PC-9 (cell line): Measurements from ENCODE around the gene HDAC10. TPM values are rescaled to one million over a fixed set of nuclear protein-coding genes. Genes with fewer than 3 reads are reported as not detected.

Experiments used
- BruUV-seq: library from RNA; stranded (reverse); fragments of 400-500 nt; replicated peaks from 2 replicates; lab custom pipeline; 2021; lab: Mats Ljungman, UMichigan
- CTCF ChIA-PET: fragments of 300-600 bp; sonication (Branson Sonifier 250); formaldehyde crosslinking; loops from one replicate; lab custom pipeline; 2022; ENCODE audit warnings: antibody characterized with exemption; lab: Charles Lee
- POLR2A ChIA-PET: fragments of 300-600 bp; sonication (Branson Sonifier 250); formaldehyde crosslinking; loops from one replicate; lab custom pipeline; 2022; ENCODE audit warnings: antibody characterized with exemption; ENCODE audit not compliant: unreplicated experiment; lab: Charles Lee
- DNase-seq, 2 experiments: peaks; one replicate each; pipeline versions ENCODE4 v3.0.0 to v3.0.0-alpha.2; 2015 to 2022; ENCODE audit warnings: mixed read lengths in 1 of 2
- H2AFZ ChIP-seq: fragments of 200-600 bp; sonication (generic); 2 replicates; pipeline ENCODE4 v1.8.1; 2017; ENCODE audit warnings: antibody characterized with exemption
- H3F3A ChIP-seq: fragments of 200-600 bp; sonication (generic); 2 replicates; pipeline ENCODE4 v1.8.1; 2017; ENCODE audit warnings: antibody characterized with exemption, mild to moderate bottlenecking, low read depth; ENCODE audit not compliant: insufficient read depth
- H3K27ac ChIP-seq: fragments of 200-600 bp; sonication (generic); 2 replicates; pipeline ENCODE4 v1.6.1; 2016; ENCODE audit warnings: mixed run types
- H3K27me3 ChIP-seq: fragments of 200-600 bp; sonication (generic); 2 replicates; pipeline ENCODE4 v1.6.1; 2016; ENCODE audit warnings: low read depth, mixed run types; ENCODE audit not compliant: insufficient read depth
- H3K36me3 ChIP-seq: fragments of 200-600 bp; sonication (generic); 2 replicates; pipeline ENCODE4 v1.6.1; 2016; ENCODE audit warnings: low read depth, mixed run types
- H3K4me1 ChIP-seq: fragments of 200-600 bp; sonication (generic); replicated peaks from 2 replicates; pipeline ENCODE4 v1.6.1; 2016; ENCODE audit warnings: mixed run types; ENCODE audit not compliant: insufficient read depth
- H3K4me2 ChIP-seq: fragments of 200-600 bp; sonication (generic); 2 replicates; pipeline ENCODE4 v1.6.1; 2017; ENCODE audit warnings: mixed run types
- H3K4me3 ChIP-seq: fragments of 200-600 bp; sonication (generic); 2 replicates; pipeline ENCODE4 v1.6.1; 2016; ENCODE audit warnings: mixed run types
- H3K79me2 ChIP-seq: fragments of 200-600 bp; sonication (generic); 2 replicates; pipeline ENCODE4 v1.6.1; 2017; ENCODE audit warnings: low read depth, mixed run types
- H3K9me2 ChIP-seq: fragments of 200-600 bp; sonication (generic); 2 replicates; pipeline ENCODE4 v1.8.1; 2017; ENCODE audit warnings: mild to moderate bottlenecking; ENCODE audit not compliant: insufficient read depth
- H3K9me3 ChIP-seq: fragments of 200-600 bp; sonication (generic); 2 replicates; pipeline ENCODE4 v1.8.1; 2016; ENCODE audit warnings: low read depth; ENCODE audit not compliant: insufficient read depth
- H4K20me1 ChIP-seq: fragments of 200-600 bp; sonication (generic); 2 replicates; pipeline ENCODE4 v1.8.1; 2017; ENCODE audit not compliant: insufficient read depth
- EZH2 ChIP-seq: fragments of 200-600 bp; sonication (generic); IDR thresholded peaks from 2 replicates; pipeline ENCODE4 v1.8.0; 2017; ENCODE audit warnings: antibody characterized with exemption, low read depth
- intact Hi-C: fragments of 100-400 bp; cut with micrococcal nuclease; formaldehyde crosslinking; loops from one replicate; pipeline ENCODE4 v1.10.0; 2022; ENCODE audit not compliant: unreplicated experiment
- total RNA-seq: library from RNA; stranded (reverse); gene quantifications from 2 replicates; pipeline ENCODE4 v1.2.3, GENCODE V29; 2021
- TF ChIP-seq, protein P1 (sequence below): fragments of 200-600 bp; sonication (generic); conservative IDR thresholded peaks from 2 replicates; pipeline ENCODE4 v1.6.1; 2017; ENCODE audit warnings: mixed run types, antibody characterized with exemption, mild to moderate bottlenecking, moderate library complexity

The HDAC10 gene
- total RNA-seq, 1 experiment from 2014 or later: 80.5 TPM

DNA sequence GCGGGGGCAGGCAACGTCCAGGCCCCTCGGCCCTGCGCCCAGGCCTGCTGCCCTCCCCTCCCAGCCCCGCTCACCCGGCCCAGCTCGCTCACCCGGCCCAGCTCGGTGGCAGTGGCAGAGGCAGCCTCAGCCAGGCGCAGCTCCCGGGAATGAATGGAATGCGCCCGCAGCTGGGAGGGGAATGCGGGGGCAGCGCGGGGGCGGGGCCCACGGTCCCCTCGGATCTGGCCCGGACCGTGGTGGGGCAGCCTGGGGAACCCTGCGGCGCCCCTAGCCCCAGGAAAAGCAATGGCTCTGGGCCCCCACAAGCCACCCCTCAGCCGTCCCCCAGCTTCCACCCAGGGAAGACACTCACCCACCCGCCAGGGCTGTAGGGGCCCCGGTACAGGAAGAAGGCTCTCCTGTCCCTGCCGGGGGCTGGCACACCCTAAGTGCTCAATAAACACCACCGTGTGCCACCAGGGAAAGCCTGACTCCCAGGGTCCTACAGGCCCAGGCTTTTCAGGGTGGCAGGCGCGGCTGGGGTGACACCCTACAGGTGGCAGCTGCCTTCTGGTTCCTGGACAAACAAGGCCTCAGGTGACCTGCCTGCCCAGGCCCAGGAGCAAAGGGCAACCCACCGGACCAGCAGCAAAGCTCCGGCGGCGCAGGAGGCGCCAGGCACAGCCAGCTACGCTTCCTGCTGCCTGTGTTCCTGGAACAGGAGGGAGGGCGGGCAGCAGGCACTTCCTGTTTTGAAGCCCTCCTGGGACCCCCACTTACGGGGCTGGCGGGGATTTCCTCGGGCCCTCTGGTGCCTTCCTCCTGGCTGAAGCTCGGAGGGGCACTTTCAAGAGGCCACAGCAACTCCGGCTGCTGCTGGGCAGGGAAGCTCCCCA is 42.6 kb upstream of the HDAC10 start:
- BruUV-seq: no TSS peak
- peaks cover 31% of the 10 kb centered on the region; the same call in 1 of the 2 replicates for H3K36me3 ChIP-seq
- H3K27ac ChIP-seq: peak overlapping the region; percentile 87
- peaks cover 93% of the 10 kb centered on the region for H3K79me2 ChIP-seq
- peak overlapping the region; percentile 54 for H3K4me3 ChIP-seq
- H3K4me1 ChIP-seq: peaks cover 58% of the 10 kb centered on the region
- no peak overlapping the region; the same call in 1 of the 2 replicates for H2AFZ ChIP-seq
- H3F3A ChIP-seq: peaks cover 64% of the 10 kb centered on the region
- peak; percentile 96 to 98 for DNase-seq
- TF ChIP-seq, protein P1, sequence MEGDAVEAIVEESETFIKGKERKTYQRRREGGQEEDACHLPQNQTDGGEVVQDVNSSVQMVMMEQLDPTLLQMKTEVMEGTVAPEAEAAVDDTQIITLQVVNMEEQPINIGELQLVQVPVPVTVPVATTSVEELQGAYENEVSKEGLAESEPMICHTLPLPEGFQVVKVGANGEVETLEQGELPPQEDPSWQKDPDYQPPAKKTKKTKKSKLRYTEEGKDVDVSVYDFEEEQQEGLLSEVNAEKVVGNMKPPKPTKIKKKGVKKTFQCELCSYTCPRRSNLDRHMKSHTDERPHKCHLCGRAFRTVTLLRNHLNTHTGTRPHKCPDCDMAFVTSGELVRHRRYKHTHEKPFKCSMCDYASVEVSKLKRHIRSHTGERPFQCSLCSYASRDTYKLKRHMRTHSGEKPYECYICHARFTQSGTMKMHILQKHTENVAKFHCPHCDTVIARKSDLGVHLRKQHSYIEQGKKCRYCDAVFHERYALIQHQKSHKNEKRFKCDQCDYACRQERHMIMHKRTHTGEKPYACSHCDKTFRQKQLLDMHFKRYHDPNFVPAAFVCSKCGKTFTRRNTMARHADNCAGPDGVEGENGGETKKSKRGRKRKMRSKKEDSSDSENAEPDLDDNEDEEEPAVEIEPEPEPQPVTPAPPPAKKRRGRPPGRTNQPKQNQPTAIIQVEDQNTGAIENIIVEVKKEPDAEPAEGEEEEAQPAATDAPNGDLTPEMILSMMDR: peak; percentile 30; the same call in 1 of the 2 replicates
- no peak for TF ChIP-seq EZH2
- peak overlapping the region; percentile 87 for H3K4me2 ChIP-seq
- intact Hi-C loops: loop anchor here (1.0 kb wide), 3 partner anchors 11 to 33 kb away; no protein-coding TSS in a partner anchor
- POLR2A ChIA-PET: interaction anchor here (0.5 to 1.8 kb wide), 5 partner anchors 10 to 214 kb away, joined by 9 to 27 read pairs (median 13); partner anchors contain the start of genes NCAPH2 and PLXNB2
- peaks cover 83% of the 10 kb centered on the region for H4K20me1 ChIP-seq
- CTCF ChIA-PET: interaction anchor here (0.5 to 1.7 kb wide), 5 partner anchors 10 to 48 kb away, joined by 3 to 8 read pairs (median 4); no protein-coding TSS in a partner anchor
- H3K27me3 ChIP-seq: no peaks in the 10 kb centered on the region
- no peaks in the 10 kb centered on the region for H3K9me3 ChIP-seq
- H3K9me2 ChIP-seq: no peaks in the 10 kb centered on the region

- ChIA-PET CTCF (interaction anchor here (0.5 to 1.0 kb wide), 3 partner anchors 11 to 47 kb away, joined by 4 to 8 read pairs (median 4); no protein-coding TSS in a partner anchor), POLR2A (interaction anchor here (0.6 to 1.8 kb wide), 3 partner anchors 11 to 15 kb away, joined by 12 to 27 read pairs (median 13); partner anchors contain the start of gene PLXNB2)
- intact Hi-C loops: loop anchor here (1.0 kb wide), 3 partner anchors 11 to 33 kb away; no protein-coding TSS in a partner anchor
- Histone ChIP-seq H3K4me3 (peak overlapping the region; percentile 54), H3K36me3 (peaks cover 40% of the 10 kb centered on the region; the same call in 1 of the 2 replicates), H3K27me3 (no peaks in the 10 kb centered on the region), H4K20me1 (peaks cover 83% of the 10 kb centered on the region), H3K27ac (peak overlapping the region; percentile 87), H2AFZ (no peak overlapping the region), H3K9me3 (no peaks in the 10 kb centered on the region), H3K4me1 (peaks cover 54% of the 10 kb centered on the region), H3K79me2 (peaks cover 93% of the 10 kb centered on the region), H3K4me2 (peak overlapping the region; percentile 87), H3F3A (peaks cover 65% of the 10 kb centered on the region), H3K9me2 (no peaks in the 10 kb centered on the region)
- DNase-seq: no peak
- TF ChIP-seq, protein P1: no peak
- no peak for TF ChIP-seq EZH2
- no TSS peak for BruUV-seq
Measured at GRCh38 chr22:50292643-50293440, 41.8 kb upstream of the HDAC10 start.
